Activated naive CD4-positive, alpha-beta T cell treated with anti-CD3 and anti-CD28 coated beads, Interleukin-2, amount 10 ng/mL, durations not matched to agents 7 days and 5 days (primary cell): ENCODE data around the gene CLCN6.

Experiments used
- CTCF ChIA-PET: fragments of 350-600 bp; sonication (Branson Sonifier 250); formaldehyde crosslinking; loops from one replicate; lab custom pipeline; 2021; ENCODE audit warnings: antibody characterized with exemption; lab: Charles Lee
- DNase-seq: peaks from one replicate; pipeline ENCODE4 v3.0.0-alpha.2; 2020
- H3K27ac Mint-ChIP-seq: one replicate; pipeline ENCODE4 v1.8.0; 2021; ENCODE audit warnings: mild to moderate bottlenecking, moderate library complexity, mixed read lengths
- H3K27me3 Mint-ChIP-seq: one replicate; pipeline ENCODE4 v1.8.0; 2021; ENCODE audit warnings: mild to moderate bottlenecking, mixed read lengths
- H3K36me3 Mint-ChIP-seq: one replicate; pipeline ENCODE4 v1.8.0; 2021; ENCODE audit warnings: mixed read lengths
- H3K4me1 Mint-ChIP-seq: one replicate; pipeline ENCODE4 v1.8.0; 2021; ENCODE audit warnings: mixed read lengths
- H3K4me3 Mint-ChIP-seq: one replicate; pipeline ENCODE4 v1.8.0; 2021; ENCODE audit warnings: mild to moderate bottlenecking, moderate library complexity, mixed read lengths
- H3K9me3 Mint-ChIP-seq: one replicate; pipeline ENCODE4 v1.8.0; 2021; ENCODE audit warnings: mixed read lengths

The CLCN6 gene

DNA sequence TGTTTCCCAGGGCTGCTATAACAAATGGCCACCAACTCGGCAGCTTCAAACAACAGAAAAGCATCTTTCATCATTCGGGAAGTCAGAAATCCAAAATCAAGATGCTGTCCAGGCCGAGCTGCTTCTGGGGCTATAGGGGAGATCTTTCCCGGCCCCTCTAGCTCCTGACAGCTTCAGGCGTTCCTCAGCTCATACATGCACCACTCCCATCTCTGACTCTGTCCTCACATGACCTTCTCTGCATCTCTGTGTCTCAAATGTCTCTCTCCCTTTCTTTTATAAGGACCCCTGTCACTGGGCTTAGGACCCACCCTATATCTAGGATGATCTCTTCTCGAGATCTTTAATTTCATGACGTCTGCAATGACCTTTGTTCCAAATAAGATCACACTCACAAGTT, 66.6 kb downstream of the CLCN6 start:
- H3K27me3 Mint-ChIP-seq = peaks cover 63% of the 10 kb centered on the region
- H3K4me1 Mint-ChIP-seq = no peaks in the 10 kb centered on the region
- H3K36me3 Mint-ChIP-seq = no peaks in the 10 kb centered on the region
- CTCF ChIA-PET = interaction anchor here (1.1 to 1.3 kb wide), 2 partner anchors 20 to 34 kb away, joined by 3 read pairs; no protein-coding TSS in a partner anchor
- H3K9me3 Mint-ChIP-seq = no peaks in the 10 kb centered on the region
- H3K4me3 Mint-ChIP-seq = no peak overlapping the region
- no peak for DNase-seq
- H3K27ac Mint-ChIP-seq = no peak overlapping the region

DNA sequence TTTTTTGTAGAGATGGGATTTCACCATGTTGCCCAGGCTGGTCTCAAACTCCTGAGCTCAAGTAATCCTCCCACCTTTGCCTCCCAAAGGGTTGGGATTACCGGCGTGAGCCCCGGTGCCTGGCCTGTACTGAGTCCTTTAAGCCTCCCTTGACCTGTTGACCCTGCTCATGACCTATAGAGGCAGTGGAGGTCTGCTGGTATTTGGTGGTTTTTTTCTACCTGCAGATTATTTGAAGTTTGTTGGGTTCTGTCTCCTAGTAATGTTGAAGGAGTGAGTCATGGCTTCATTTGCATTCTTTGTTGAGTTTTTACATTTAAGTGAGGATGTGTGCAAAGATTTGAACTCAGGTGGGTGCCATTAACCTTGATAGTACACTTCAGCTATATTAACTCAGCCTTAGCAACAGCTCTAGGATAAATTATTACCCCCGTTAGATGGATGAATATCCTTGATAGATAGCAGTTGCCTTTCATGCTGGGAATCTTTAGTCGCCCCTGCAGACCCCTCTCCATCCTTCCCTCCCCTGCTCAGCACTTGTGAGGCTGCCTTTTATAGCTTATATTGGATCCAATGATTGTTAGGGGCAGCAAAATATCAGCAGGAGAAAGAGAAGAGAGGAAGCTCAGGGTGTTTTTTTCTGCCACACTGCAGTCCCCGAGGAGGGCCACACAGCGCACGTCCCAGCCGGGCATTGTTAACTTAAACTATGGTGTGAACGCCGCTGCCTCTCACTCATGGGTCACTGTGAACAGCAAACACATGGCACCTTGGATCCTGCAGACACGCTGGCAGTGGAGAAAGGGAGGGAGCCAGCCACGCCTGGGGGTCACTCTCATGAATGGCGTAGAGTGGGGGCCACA, 67.6 kb downstream of the CLCN6 start:
- no peak overlapping the region for H3K27ac Mint-ChIP-seq
- no peak overlapping the region for H3K4me3 Mint-ChIP-seq
- no peak for DNase-seq
- H3K36me3 Mint-ChIP-seq = no peaks in the 10 kb centered on the region
- no peaks in the 10 kb centered on the region for H3K9me3 Mint-ChIP-seq
- CTCF ChIA-PET = interaction anchor here (1.1 kb wide), 1 partner anchor 33 kb away, joined by 3 read pairs; no protein-coding TSS in a partner anchor
- H3K4me1 Mint-ChIP-seq = no peaks in the 10 kb centered on the region
- peaks cover 63% of the 10 kb centered on the region for H3K27me3 Mint-ChIP-seq

DNA sequence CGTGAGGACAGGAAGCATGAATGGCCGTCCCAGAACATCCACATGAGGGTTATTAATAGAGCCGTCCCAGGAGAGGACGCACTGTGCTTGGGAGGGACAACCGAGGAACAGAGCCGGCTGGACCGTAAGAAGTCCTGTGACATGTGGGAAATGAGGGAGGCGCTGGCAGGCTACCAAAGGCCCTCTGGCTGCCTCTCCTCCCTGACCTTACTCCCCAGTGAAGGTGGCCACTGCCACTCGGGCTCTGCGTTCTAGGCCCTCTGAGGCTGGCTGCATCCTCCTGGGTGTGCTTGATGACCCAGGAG, 68.2 kb downstream of the CLCN6 start:
- no peak for DNase-seq
- H3K27ac Mint-ChIP-seq = no peak overlapping the region
- H3K4me3 Mint-ChIP-seq = no peak overlapping the region
- H3K9me3 Mint-ChIP-seq = no peaks in the 10 kb centered on the region
- CTCF ChIA-PET = no interaction called here
- no peaks in the 10 kb centered on the region for H3K4me1 Mint-ChIP-seq
- peaks cover 61% of the 10 kb centered on the region for H3K27me3 Mint-ChIP-seq
- H3K36me3 Mint-ChIP-seq = no peaks in the 10 kb centered on the region

DNA sequence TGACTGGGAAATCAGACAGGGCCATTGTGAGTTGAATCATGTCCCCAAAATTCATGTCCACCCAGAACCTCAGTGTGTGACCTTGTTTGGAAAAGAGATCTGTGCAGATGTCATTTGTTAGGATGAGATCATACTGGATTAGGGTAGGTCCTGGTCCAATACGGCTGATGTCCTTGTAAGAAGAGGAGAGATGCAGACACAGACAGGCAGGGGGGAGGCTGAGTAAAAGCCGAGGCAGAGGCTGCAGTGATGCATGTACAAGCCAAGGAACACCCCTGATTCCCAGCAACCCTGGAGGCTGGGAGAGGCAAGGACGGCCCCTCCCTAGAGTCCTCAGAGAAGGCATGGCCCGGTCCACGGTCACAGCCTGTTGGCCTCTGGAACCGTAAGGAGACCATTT, 68.6 kb downstream of the CLCN6 start:
- no peak overlapping the region for H3K27ac Mint-ChIP-seq
- no peak for DNase-seq
- peaks cover 61% of the 10 kb centered on the region for H3K27me3 Mint-ChIP-seq
- H3K4me1 Mint-ChIP-seq = no peaks in the 10 kb centered on the region
- no peak overlapping the region for H3K4me3 Mint-ChIP-seq
- H3K9me3 Mint-ChIP-seq = no peaks in the 10 kb centered on the region
- no peaks in the 10 kb centered on the region for H3K36me3 Mint-ChIP-seq
- CTCF ChIA-PET = no interaction called here

DNA sequence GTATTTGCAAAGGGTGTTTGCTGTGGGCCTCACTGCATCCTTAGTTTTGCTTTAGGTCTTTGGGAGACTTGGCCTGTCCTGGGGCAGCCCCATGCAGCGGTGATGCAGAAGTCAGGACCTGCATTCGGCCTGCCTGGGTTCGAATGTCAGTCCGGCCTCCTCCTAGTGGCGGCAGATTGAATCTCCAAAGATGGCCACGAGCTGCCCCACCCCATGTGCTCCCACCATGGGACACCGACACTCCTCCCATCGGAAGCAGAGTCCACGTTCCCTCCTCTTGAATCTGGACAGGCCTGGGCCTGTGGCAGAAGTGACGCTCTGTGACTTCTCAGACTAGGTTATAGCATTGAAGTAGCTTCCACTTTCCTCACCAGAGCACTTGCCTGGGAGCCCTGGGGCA, 69.1 kb downstream of the CLCN6 start:
- no peaks in the 10 kb centered on the region for H3K4me1 Mint-ChIP-seq
- H3K4me3 Mint-ChIP-seq = no peak overlapping the region
- H3K27me3 Mint-ChIP-seq = peaks cover 57% of the 10 kb centered on the region

DNA sequence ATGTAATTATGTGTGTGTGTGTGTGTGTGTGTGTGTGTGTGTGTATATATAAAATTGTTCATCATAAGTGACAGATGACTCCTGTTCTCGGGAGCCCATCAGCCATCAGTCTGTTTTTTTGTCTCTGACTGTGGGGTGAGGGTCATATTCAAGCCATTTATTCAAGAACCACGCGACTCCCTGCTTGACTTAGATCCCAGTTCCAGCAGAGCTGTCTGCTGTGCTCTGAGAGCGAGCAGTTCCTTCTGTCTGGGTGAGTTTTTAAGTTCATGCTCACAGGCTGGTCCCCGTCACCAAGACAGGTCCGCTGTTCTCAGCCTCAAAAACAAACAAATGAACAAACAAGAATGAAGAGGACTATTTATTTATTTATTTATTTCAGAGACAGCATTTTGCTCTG, 71.1 kb downstream of the CLCN6 start:
- H3K27me3 Mint-ChIP-seq = peaks cover 51% of the 10 kb centered on the region
- CTCF ChIA-PET = no interaction called here
- no peaks in the 10 kb centered on the region for H3K9me3 Mint-ChIP-seq
- H3K36me3 Mint-ChIP-seq = no peaks in the 10 kb centered on the region
- H3K4me1 Mint-ChIP-seq = no peaks in the 10 kb centered on the region
- H3K4me3 Mint-ChIP-seq = no peak overlapping the region
- no peak overlapping the region for H3K27ac Mint-ChIP-seq
- no peak for DNase-seq

More for the DNA sequence above, 69.1 kb downstream of the CLCN6 start:
- no peaks in the 10 kb centered on the region for H3K36me3 Mint-ChIP-seq
- no peak for DNase-seq
- no peaks in the 10 kb centered on the region for H3K9me3 Mint-ChIP-seq
- H3K27ac Mint-ChIP-seq = no peak overlapping the region
- CTCF ChIA-PET = no interaction called here

DNA sequence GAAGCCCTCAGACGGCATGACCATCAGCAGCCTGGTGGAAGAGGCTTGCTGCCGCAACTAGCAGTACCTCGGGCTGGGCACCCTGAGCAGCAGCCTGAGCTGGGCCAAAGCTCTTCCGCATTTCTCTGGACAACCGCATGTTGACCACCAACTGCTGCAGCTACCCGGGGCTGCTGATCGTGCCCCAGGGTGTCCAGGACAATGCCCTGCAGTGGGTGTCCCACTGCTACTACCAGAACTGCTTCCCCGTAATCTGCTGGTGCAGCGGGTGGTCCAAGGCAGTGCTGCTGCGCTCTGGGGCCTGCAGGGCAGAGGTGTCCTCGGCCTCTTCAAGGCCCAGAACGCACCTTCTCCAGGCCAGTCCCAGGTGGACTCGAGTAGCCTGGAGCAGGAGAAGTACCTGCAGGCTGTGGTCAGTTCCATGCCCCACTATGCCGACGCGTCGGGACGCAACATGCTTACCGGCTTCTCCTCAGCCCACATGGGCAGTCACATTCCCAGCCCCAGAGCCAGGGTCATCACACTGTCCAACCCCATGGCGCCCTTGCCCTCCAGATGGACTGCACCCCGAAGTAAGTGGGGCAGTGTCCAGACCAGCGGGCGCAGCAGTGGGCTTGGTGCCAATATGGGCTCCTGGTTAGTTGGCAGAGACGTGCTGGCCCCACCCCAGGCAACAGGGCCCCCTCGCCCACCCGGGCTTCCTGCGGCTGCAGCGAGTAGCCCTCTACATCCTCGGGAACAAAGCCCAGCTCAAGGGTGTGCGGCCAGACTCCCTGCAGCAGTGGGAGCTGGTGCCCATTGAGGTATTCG, 72.3 kb downstream of the CLCN6 start:
- DNase-seq = no peak
- H3K9me3 Mint-ChIP-seq = no peaks in the 10 kb centered on the region
- no peak overlapping the region for H3K27ac Mint-ChIP-seq
- no peaks in the 10 kb centered on the region for H3K36me3 Mint-ChIP-seq
- CTCF ChIA-PET = no interaction called here
- no peak overlapping the region for H3K4me3 Mint-ChIP-seq
- H3K27me3 Mint-ChIP-seq = peaks cover 52% of the 10 kb centered on the region
- H3K4me1 Mint-ChIP-seq = peaks cover 2% of the 10 kb centered on the region

DNA sequence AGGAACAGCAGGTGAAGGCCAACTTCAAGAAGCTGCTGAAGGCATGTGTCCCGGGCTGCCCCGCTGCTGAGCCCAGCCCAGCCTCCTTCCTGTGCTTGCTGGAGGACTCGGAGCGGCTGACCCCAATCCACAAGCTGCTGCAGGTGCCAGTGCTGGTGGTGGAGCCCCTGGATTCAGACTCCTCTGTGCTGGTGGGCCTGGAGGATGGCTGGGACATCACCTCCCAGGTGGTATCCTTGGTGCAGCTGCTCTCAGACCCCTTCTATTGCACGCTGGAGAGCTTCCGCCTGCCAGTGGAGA, 72.8 kb downstream of the CLCN6 start:
- peaks cover 51% of the 10 kb centered on the region for H3K27me3 Mint-ChIP-seq
- CTCF ChIA-PET = interaction anchor here (0.6 to 0.7 kb wide), 2 partner anchors 21 to 38 kb away, joined by 3 read pairs; no protein-coding TSS in a partner anchor
- H3K4me3 Mint-ChIP-seq = no peak overlapping the region
- H3K4me1 Mint-ChIP-seq = peaks cover 2% of the 10 kb centered on the region
- DNase-seq = no peak
- H3K9me3 Mint-ChIP-seq = no peaks in the 10 kb centered on the region
- H3K36me3 Mint-ChIP-seq = no peaks in the 10 kb centered on the region
- H3K27ac Mint-ChIP-seq = no peak overlapping the region

DNA sequence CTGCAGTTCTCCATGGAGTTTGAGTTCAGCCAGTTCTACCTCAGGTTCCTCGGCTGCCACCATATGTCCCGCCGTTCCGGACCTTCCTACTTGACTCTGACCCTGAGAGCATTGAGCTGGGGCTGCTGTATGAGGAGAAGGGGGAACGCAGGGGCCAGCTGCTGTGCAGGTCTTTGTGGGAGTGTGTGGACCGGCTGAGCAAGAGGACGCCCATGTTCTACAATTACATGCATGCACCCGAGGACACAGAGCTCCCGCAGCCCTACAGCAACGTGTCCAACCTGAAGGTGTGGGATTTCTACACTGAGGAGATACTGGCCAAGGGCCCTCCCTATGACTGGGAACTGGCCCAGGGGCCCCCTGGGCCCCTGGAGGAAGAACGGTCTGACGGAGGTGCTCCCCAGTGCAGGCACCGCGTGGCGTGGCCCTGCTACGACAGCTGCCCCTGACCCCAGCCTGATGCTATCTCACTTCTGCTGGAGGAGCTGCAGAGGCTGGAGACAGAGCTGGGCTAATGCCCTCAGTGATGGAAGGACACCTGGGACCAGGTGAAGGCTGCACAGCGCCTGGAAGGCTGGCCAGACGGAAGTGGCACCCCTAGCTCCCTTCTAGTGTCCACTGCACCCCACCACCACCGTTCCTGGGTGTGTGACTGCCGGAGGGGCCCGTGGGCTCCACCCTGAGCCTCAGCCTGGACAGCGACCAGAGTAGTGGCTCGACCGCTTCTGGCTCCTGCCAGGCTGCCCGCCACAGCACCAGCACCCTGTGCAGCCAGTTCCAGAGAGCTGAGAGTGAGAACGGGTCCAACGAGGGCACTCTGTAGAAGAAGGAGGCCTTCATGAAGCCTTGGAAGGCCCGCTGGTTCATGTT, 73.6 kb downstream of the CLCN6 start:
- peaks cover 44% of the 10 kb centered on the region for H3K27me3 Mint-ChIP-seq
- H3K9me3 Mint-ChIP-seq = no peaks in the 10 kb centered on the region
- no peak overlapping the region for H3K27ac Mint-ChIP-seq

DNA sequence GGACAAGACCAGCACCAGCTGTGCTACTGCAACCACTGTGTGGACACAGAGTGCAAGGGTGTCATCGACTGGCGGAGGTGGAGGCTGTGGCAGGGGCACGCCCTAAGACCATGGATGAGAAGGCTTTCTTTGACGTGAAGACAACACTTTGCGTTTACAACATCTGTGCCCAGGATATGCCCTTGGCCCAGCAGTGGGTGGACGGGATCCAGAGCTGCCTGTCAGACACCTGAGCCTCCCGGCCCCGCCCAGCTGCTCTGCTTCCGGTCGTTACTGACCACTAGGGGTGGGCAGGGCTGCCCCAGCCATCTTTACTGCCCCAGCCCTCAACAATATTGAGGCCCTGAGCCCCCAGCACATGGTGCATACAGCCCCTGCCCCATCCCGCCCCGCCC, 74.2 kb downstream of the CLCN6 start:
- peaks cover 40% of the 10 kb centered on the region for H3K27me3 Mint-ChIP-seq
- no peak overlapping the region for H3K27ac Mint-ChIP-seq
- CTCF ChIA-PET = no interaction called here
- no peak for DNase-seq
- H3K36me3 Mint-ChIP-seq = no peaks in the 10 kb centered on the region
- H3K4me1 Mint-ChIP-seq = peaks cover 2% of the 10 kb centered on the region
- H3K9me3 Mint-ChIP-seq = no peaks in the 10 kb centered on the region
- H3K4me3 Mint-ChIP-seq = no peak overlapping the region

More for the DNA sequence above, 73.6 kb downstream of the CLCN6 start:
- no peak for DNase-seq
- CTCF ChIA-PET = interaction anchor here (0.6 to 0.7 kb wide), 2 partner anchors 20 to 39 kb away, joined by 3 read pairs; no protein-coding TSS in a partner anchor
- peaks cover 2% of the 10 kb centered on the region for H3K4me1 Mint-ChIP-seq
- no peaks in the 10 kb centered on the region for H3K36me3 Mint-ChIP-seq
- no peak overlapping the region for H3K4me3 Mint-ChIP-seq

DNA sequence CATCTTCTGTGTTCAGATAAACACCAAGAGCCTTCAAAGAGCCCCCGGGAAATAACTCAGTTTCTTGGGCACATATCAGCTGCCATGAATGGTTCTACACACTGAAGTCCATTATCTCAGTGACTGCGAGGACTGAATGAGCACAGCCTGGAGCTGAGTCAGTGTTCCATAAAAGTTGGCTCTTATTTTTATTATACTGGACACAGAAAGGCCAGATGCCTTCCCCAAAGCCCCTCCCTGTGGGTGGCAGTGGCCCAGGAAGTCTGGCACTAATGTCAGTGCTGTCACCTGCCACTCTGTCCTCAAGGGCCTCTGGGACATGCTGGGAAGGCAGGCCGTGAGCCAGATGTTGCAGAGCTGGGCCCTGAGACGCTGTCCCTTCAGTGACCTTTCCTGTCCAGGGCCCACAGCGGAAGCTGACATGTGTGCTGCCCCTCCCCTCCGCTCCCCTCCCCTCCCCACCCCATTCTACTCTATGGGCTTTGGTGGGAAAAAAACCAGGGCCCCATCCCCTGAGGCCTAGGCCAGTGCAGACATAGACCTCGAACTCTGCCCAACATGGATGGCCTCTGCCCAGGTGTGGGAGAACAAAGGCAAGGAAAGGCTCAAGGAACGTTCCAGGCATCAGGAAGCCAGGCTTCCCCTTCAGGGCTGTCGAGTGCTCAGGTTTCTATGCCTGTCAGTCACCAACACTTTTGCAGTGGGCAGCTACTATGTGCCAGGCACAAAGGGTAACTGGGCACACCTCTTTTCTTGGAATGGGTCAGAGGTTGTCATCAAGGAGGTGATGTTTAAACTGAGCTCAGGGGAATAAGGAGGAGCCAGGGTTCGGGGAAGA, 75.1 kb downstream of the CLCN6 start:
- peaks cover 43% of the 10 kb centered on the region for H3K27me3 Mint-ChIP-seq
- H3K9me3 Mint-ChIP-seq = no peaks in the 10 kb centered on the region
- CTCF ChIA-PET = no interaction called here
- H3K36me3 Mint-ChIP-seq = no peaks in the 10 kb centered on the region
- no peak for DNase-seq
- no peak overlapping the region for H3K27ac Mint-ChIP-seq
- no peak overlapping the region for H3K4me3 Mint-ChIP-seq
- H3K4me1 Mint-ChIP-seq = peaks cover 2% of the 10 kb centered on the region

DNA sequence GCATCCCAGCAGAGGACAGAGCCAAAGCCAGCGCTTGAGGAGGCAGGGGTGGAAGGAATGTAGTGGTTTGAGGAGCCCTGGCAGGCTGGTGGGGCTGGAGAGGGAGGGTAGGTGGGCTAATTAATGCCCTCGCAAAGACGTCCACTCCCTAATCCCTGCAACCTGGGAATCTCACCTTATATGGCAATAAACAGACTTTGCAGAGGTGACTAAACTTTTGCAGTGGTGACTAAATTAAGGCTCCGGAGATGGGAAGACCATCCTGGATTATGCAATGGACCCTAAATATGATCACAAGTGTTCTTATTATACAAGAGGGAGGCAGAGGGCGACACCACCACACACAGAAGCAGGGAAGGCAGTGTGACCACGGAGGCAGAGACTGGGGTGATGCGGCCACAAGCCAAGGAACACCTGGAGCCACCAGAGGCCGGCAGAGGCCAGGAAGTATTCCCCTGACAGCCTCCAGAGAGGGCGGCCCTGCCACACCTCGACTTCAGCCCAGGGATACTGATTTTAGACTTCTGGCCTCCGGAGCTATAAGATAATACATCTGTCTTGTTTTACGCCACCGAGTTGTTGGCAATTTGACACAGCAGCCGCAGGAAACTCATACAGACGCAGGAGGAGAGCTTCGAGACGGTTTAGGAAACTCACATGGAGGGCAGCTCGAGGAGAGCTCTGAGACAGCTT, 75.9 kb downstream of the CLCN6 start:
- H3K27me3 Mint-ChIP-seq = peaks cover 44% of the 10 kb centered on the region
- no peaks in the 10 kb centered on the region for H3K36me3 Mint-ChIP-seq
- no peak overlapping the region for H3K27ac Mint-ChIP-seq
- no peak overlapping the region for H3K4me3 Mint-ChIP-seq
- no peaks in the 10 kb centered on the region for H3K9me3 Mint-ChIP-seq
- H3K4me1 Mint-ChIP-seq = peaks cover 2% of the 10 kb centered on the region
- no peak for DNase-seq
- CTCF ChIA-PET = interaction anchor here (0.9 kb wide), 1 partner anchor 11 kb away, joined by 4 read pairs; no protein-coding TSS in a partner anchor
